WTC11 (cell line): ENCODE data around the gene DLGAP3. TPM values are rescaled to one million over a fixed set of nuclear protein-coding genes. Genes with fewer than 3 reads are reported as not detected.

Experiments
- ATAC-seq: fragments of 200-7000 bp; cut with Tn5 transposase; 2 replicates; pipeline ENCODE4 v1.10.0; 2021; ENCODE audit warnings: mild to moderate bottlenecking, moderate library complexity
- CTCF ChIA-PET: fragments of 300-600 bp; sonication (Branson Sonifier 250); formaldehyde crosslinking; loops from one replicate; lab custom pipeline; 2021; ENCODE audit warnings: antibody characterized with exemption; lab: Charles Lee
- POLR2A ChIA-PET: fragments of 350-600 bp; sonication (Branson Sonifier 250); formaldehyde crosslinking; loops from one replicate; lab custom pipeline; 2021; ENCODE audit warnings: antibody characterized with exemption; lab: Charles Lee
- DNase-seq: peaks from one replicate; pipeline ENCODE4 v3.0.0; 2021; ENCODE audit warnings: low spot score
- H3K27ac Mint-ChIP-seq: 2 replicates; pipeline ENCODE4 v1.8.0; 2021; ENCODE audit warnings: mixed read lengths
- H3K27me3 Mint-ChIP-seq: 2 replicates; pipeline ENCODE4 v1.8.0; 2021; ENCODE audit warnings: low read depth, mild to moderate bottlenecking, moderate library complexity, mixed read lengths
- H3K36me3 Mint-ChIP-seq: 2 replicates; pipeline ENCODE4 v1.8.0; 2021; ENCODE audit warnings: mixed read lengths
- H3K4me1 Mint-ChIP-seq: 2 replicates; pipeline ENCODE4 v1.8.0; 2022; ENCODE audit warnings: mixed read lengths
- H3K4me3 Mint-ChIP-seq: 2 replicates; pipeline ENCODE4 v1.8.0; 2021; ENCODE audit warnings: mild to moderate bottlenecking, moderate library complexity, mixed read lengths
- H3K9me3 Mint-ChIP-seq: 2 replicates; pipeline ENCODE4 v1.8.0; 2021; ENCODE audit warnings: mixed read lengths
- ARID4B ChIP-seq: sonication (generic); formaldehyde crosslinking; IDR thresholded peaks from 2 replicates; pipeline ENCODE4 v1.8.0; 2023; ENCODE audit warnings: missing genetic modification reagents, mild to moderate bottlenecking, borderline replicate concordance
- ATF3 ChIP-seq: sonication (generic); formaldehyde crosslinking; conservative IDR thresholded peaks from 2 replicates; pipeline ENCODE4 v1.8.1; 2022; ENCODE audit warnings: mild to moderate bottlenecking, missing genetic modification reagents
- CDX4 ChIP-seq: fragments of 250-450 bp; sonication (Bioruptor Pico); IDR thresholded peaks from 2 replicates; pipeline ENCODE4 v1.9.0; 2021; ENCODE audit warnings: moderate library complexity, mild to moderate bottlenecking, inconsistent platforms, borderline replicate concordance
- E2F1 ChIP-seq: sonication (generic); formaldehyde crosslinking; IDR thresholded peaks from 2 replicates; pipeline ENCODE4 v1.8.0; 2022; ENCODE audit warnings: mild to moderate bottlenecking, missing genetic modification reagents
- EMX1 ChIP-seq: fragments of 250-450 bp; sonication (Bioruptor Pico); IDR thresholded peaks from 2 replicates; pipeline ENCODE4 v1.8.0; 2021; ENCODE audit warnings: mild to moderate bottlenecking
- ERG ChIP-seq: fragments of 250-450 bp; sonication (Bioruptor Pico); IDR thresholded peaks from 2 replicates; pipeline ENCODE4 v1.8.0; 2021; ENCODE audit warnings: mild to moderate bottlenecking
- ETV6 ChIP-seq: sonication (generic); formaldehyde crosslinking; IDR thresholded peaks from 2 replicates; pipeline ENCODE4 v1.8.1; 2022; ENCODE audit warnings: mild to moderate bottlenecking, missing genetic modification reagents
- FOXJ3 ChIP-seq: sonication (generic); formaldehyde crosslinking; IDR thresholded peaks from 2 replicates; pipeline ENCODE4 v1.9.0; 2021; ENCODE audit warnings: missing genetic modification reagents, mild to moderate bottlenecking, borderline replicate concordance
- HMGA2 ChIP-seq: fragments of 250-450 bp; sonication (Bioruptor Pico); IDR thresholded peaks from 2 replicates; pipeline ENCODE4 v1.4.0; 2021; ENCODE audit warnings: mild to moderate bottlenecking, moderate library complexity
- JUN ChIP-seq: sonication (generic); formaldehyde crosslinking; IDR thresholded peaks from 2 replicates; pipeline ENCODE4 v1.8.0; 2023; ENCODE audit warnings: mild to moderate bottlenecking, missing genetic modification reagents
- MLX ChIP-seq: sonication (generic); formaldehyde crosslinking; IDR thresholded peaks from 2 replicates; pipeline ENCODE4 v1.8.1; 2023; ENCODE audit warnings: mild to moderate bottlenecking, missing genetic modification reagents, moderate library complexity
- MXD4 ChIP-seq: fragments of 250-450 bp; sonication (Bioruptor Pico); IDR thresholded peaks from 2 replicates; pipeline ENCODE4 v1.8.0; 2021; ENCODE audit warnings: mild to moderate bottlenecking, moderate library complexity, borderline replicate concordance
- NR1H2 ChIP-seq: sonication (generic); formaldehyde crosslinking; IDR thresholded peaks from 2 replicates; pipeline ENCODE4 v1.9.0; 2021; ENCODE audit warnings: mild to moderate bottlenecking, moderate library complexity, missing genetic modification reagents
- PRRX2 ChIP-seq: fragments of 250-450 bp; sonication (Bioruptor Pico); IDR thresholded peaks from 2 replicates; pipeline ENCODE4 v1.8.0; 2021; ENCODE audit warnings: mild to moderate bottlenecking
- RELA ChIP-seq: sonication (generic); formaldehyde crosslinking; IDR thresholded peaks from 2 replicates; pipeline ENCODE4 v1.8.1; 2022; ENCODE audit warnings: missing genetic modification reagents, mild to moderate bottlenecking, borderline replicate concordance
- SMAD3 ChIP-seq: sonication (generic); formaldehyde crosslinking; IDR thresholded peaks from 2 replicates; pipeline ENCODE4 v1.8.0; 2022; ENCODE audit warnings: missing genetic modification reagents, mild to moderate bottlenecking, borderline replicate concordance
- SOX15 ChIP-seq: fragments of 250-450 bp; sonication (Bioruptor Pico); IDR thresholded peaks from 2 replicates; pipeline ENCODE4 v1.9.0; 2021; ENCODE audit warnings: mild to moderate bottlenecking
- TEAD4 ChIP-seq: sonication (generic); formaldehyde crosslinking; IDR thresholded peaks from 2 replicates; pipeline ENCODE4 v1.8.0; 2022; ENCODE audit warnings: mild to moderate bottlenecking, missing genetic modification reagents
- ZNF138 ChIP-seq: sonication (generic); formaldehyde crosslinking; conservative IDR thresholded peaks from 2 replicates; pipeline ENCODE4 v1.8.1; 2022; ENCODE audit warnings: mild to moderate bottlenecking, moderate library complexity, missing genetic modification reagents
- ZNF416 ChIP-seq: fragments of 250-450 bp; sonication (Bioruptor Pico); IDR thresholded peaks from 2 replicates; pipeline ENCODE4 v1.9.0; 2021; ENCODE audit warnings: mild to moderate bottlenecking, inconsistent platforms
- total RNA-seq: library from RNA; stranded (reverse); gene quantifications from 3 replicates; pipeline ENCODE4 v1.2.3, GENCODE V29; 2021
- TF ChIP-seq, protein P1 (sequence below): sonication (generic); formaldehyde crosslinking; IDR thresholded peaks from 2 replicates; pipeline ENCODE4 v1.8.1; 2022; ENCODE audit warnings: low read depth, missing genetic modification reagents, borderline replicate concordance
- TF ChIP-seq, protein P2 (sequence below): fragments of 250-450 bp; sonication (Bioruptor Pico); IDR thresholded peaks from 2 replicates; pipeline ENCODE4 v2.1.2; 2022; ENCODE audit warnings: mild to moderate bottlenecking, moderate library complexity
- TF ChIP-seq, protein P3 (sequence below): sonication (generic); formaldehyde crosslinking; IDR thresholded peaks from 2 replicates; pipeline ENCODE4 v1.8.0; 2023; ENCODE audit warnings: missing genetic modification reagents

The DLGAP3 gene
- total RNA-seq, 1 experiment from 2014 or later = 11.3 TPM

- no peaks in the 10 kb centered on the region for H3K36me3 Mint-ChIP-seq
- POLR2A ChIA-PET = no interaction called here
- no peak for TF ChIP-seq ATF3
- no peak for TF ChIP-seq SMAD3
- TF ChIP-seq HMGA2 (CRISPR knock-in tag) = no peak
- no peak for TF ChIP-seq RELA (CRISPR knock-in tag)
- TF ChIP-seq PRRX2 (CRISPR knock-in tag) = no peak
- no peak for TF ChIP-seq MLX (CRISPR knock-in tag)
- TF ChIP-seq, protein P1, sequence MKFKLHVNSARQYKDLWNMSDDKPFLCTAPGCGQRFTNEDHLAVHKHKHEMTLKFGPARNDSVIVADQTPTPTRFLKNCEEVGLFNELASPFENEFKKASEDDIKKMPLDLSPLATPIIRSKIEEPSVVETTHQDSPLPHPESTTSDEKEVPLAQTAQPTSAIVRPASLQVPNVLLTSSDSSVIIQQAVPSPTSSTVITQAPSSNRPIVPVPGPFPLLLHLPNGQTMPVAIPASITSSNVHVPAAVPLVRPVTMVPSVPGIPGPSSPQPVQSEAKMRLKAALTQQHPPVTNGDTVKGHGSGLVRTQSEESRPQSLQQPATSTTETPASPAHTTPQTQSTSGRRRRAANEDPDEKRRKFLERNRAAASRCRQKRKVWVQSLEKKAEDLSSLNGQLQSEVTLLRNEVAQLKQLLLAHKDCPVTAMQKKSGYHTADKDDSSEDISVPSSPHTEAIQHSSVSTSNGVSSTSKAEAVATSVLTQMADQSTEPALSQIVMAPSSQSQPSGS (CRISPR knock-in tag) = no peak
- peaks cover 45% of the 10 kb centered on the region for H3K27me3 Mint-ChIP-seq
- H3K9me3 Mint-ChIP-seq = no peaks in the 10 kb centered on the region
- H3K4me1 Mint-ChIP-seq = 0 out of 2 replicates have a peak, but pooled peaks cover 2% of the 10 kb centered on the region
- CTCF ChIA-PET = interaction anchor here (0.6 to 3.8 kb wide), 18 partner anchors 13 to 84 kb away, joined by 3 to 70 read pairs (median 6); partner anchors contain the start of gene DLGAP3
- no peak overlapping the region for H3K27ac Mint-ChIP-seq
- peak overlapping the region; percentile 58 for H3K4me3 Mint-ChIP-seq
- no peak for DNase-seq
- peak; percentile 4; the same call in 1 of the 2 replicates for ATAC-seq
These were observed 63.9 kb downstream of the DLGAP3 start for GRCh38 chr1:34865573-34865972.

- H3K36me3 Mint-ChIP-seq = no peaks in the 10 kb centered on the region
- 0 out of 2 replicates have a peak, but pooled peaks cover 2% of the 10 kb centered on the region for H3K4me1 Mint-ChIP-seq
- H3K9me3 Mint-ChIP-seq = no peaks in the 10 kb centered on the region
- ATAC-seq = no peak
- ChIA-PET POLR2A (interaction anchor here (1.2 kb wide), 1 partner anchor 21 kb away, joined by 5 read pairs; no protein-coding TSS in a partner anchor), CTCF (interaction anchor here (0.8 to 3.8 kb wide), 5 partner anchors 12 to 79 kb away, joined by 3 to 70 read pairs (median 7); no protein-coding TSS in a partner anchor)
- peak overlapping the region; percentile 58 for H3K4me3 Mint-ChIP-seq
- no peak for DNase-seq
- H3K27me3 Mint-ChIP-seq = peaks cover 45% of the 10 kb centered on the region
- H3K27ac Mint-ChIP-seq = no peak overlapping the region
- TF ChIP-seq FOXJ3 (no peak), ARID4B (no peak), ZNF416 (CRISPR knock-in tag) (no peak), ZNF138 (CRISPR knock-in tag) (no peak), MXD4 (no peak), NR1H2 (CRISPR knock-in tag) (no peak), JUN (no peak), SOX15 (no peak), E2F1 (CRISPR knock-in tag) (no peak), EMX1 (CRISPR knock-in tag) (no peak), TEAD4 (CRISPR knock-in tag) (no peak), ETV6 (CRISPR knock-in tag) (no peak), PRRX2 (CRISPR knock-in tag) (no peak), CDX4 (CRISPR knock-in tag) (no peak), ERG (no peak)
- TF ChIP-seq, protein P2, sequence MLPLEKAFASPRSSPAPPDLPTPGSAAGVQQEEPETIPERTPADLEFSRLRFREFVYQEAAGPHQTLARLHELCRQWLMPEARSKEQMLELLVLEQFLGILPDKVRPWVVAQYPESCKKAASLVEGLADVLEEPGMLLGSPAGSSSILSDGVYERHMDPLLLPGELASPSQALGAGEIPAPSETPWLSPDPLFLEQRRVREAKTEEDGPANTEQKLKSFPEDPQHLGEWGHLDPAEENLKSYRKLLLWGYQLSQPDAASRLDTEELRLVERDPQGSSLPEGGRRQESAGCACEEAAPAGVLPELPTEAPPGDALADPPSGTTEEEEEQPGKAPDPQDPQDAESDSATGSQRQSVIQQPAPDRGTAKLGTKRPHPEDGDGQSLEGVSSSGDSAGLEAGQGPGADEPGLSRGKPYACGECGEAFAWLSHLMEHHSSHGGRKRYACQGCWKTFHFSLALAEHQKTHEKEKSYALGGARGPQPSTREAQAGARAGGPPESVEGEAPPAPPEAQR = no peak
- TF ChIP-seq, protein P3, sequence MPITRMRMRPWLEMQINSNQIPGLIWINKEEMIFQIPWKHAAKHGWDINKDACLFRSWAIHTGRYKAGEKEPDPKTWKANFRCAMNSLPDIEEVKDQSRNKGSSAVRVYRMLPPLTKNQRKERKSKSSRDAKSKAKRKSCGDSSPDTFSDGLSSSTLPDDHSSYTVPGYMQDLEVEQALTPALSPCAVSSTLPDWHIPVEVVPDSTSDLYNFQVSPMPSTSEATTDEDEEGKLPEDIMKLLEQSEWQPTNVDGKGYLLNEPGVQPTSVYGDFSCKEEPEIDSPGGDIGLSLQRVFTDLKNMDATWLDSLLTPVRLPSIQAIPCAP (CRISPR knock-in tag) = no peak
These were observed 64.7 kb downstream of the DLGAP3 start for GRCh38 chr1:34864759-34865158.
